ENCODE measurements around the gene CTDNEP1. TPM values are rescaled to one million over a fixed set of nuclear protein-coding genes. Genes with fewer than 3 reads are reported as not detected.
"Not testable (repeated sequence)": the region's sequence is repeated elsewhere in the genome, so short reads cannot be mapped to it uniquely, and the experiment has no call there.

Gene CTDNEP1
- total RNA-seq, 6 experiments from 2014 or later = 25.9 to 34.6 (median 31.9) TPM

DNA sequence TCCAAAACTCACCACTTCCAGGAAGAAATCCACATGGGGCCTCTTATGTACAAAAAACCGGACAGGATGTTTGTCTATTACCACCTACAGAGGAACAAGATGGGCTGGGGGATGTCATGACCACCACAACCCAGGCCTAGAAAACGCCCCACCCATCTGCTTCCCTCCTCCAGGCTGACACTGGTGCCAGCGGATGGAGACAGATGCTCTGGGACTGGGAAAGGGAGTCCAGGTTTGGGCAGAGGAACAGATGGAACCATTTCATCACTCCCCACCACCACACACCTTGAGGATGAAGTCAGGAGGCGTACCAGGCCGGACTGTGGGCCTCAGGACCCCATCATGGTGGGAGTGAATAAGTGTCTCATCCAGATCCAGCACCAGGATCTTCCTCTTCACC, 4.8 kb downstream of the CTDNEP1 start:
- Histone ChIP-seq H3K4me1 (peaks cover 0 to 23% (median 6%) of the 10 kb centered on the region in 4 donors), H3K36me3 (peaks cover 0 to 30% (median 11%) of the 10 kb centered on the region in 4 donors), H3K27me3 (no peaks in the 10 kb centered on the region), H3K4me3 (no peak overlapping the region), H3K9me3 (no peaks in the 10 kb centered on the region), H3K27ac (no peak overlapping the region)
- DNase-seq = no peak
- ATAC-seq = no peak
- intact Hi-C loops (cut with DNase I) = no loop called here
- WGBS (ENCODE audit: insufficient coverage, low coverage, low lambda C conversion rate, missing lambda C conversion rate) = 89% methylated on average over 5 of the region's 5 CpGs
- TF ChIP-seq, protein P1, sequence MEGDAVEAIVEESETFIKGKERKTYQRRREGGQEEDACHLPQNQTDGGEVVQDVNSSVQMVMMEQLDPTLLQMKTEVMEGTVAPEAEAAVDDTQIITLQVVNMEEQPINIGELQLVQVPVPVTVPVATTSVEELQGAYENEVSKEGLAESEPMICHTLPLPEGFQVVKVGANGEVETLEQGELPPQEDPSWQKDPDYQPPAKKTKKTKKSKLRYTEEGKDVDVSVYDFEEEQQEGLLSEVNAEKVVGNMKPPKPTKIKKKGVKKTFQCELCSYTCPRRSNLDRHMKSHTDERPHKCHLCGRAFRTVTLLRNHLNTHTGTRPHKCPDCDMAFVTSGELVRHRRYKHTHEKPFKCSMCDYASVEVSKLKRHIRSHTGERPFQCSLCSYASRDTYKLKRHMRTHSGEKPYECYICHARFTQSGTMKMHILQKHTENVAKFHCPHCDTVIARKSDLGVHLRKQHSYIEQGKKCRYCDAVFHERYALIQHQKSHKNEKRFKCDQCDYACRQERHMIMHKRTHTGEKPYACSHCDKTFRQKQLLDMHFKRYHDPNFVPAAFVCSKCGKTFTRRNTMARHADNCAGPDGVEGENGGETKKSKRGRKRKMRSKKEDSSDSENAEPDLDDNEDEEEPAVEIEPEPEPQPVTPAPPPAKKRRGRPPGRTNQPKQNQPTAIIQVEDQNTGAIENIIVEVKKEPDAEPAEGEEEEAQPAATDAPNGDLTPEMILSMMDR (IDR thresholded peaks at IDR 0.05) = no peak
- TF ChIP-seq POLR2A (IDR thresholded peaks at IDR 0.05) = no peak

DNA sequence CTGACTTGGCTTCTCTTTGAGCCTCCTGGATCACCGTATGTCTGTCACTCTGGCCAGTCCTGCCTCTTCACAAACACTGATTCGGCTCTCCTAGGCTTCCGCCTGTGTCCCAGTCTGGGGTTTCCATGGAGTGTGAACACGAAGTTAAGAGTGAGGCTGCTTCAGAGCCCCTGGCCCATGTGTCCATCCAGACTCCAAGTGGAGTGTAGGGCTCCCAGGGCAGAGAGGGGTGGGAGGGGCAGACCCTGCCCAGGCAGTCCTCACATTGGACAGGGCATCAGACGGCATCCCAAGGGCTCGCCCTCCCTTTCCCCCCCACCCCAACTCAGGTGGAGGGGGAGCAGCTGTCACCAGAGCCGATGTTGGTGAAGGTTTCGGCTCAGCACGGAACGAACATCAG, 7.7 kb downstream of the CTDNEP1 start:
- H3K27ac ChIP-seq = peak overlapping the region in 2 of 3 donors; percentile 97 to 99
- 67% methylated on average over 6 of the region's 10 CpGs for WGBS (ENCODE audit: insufficient coverage, low coverage, low lambda C conversion rate, missing lambda C conversion rate)
- H3K27me3 ChIP-seq; intact Hi-C loops (cut with DNase I); DNase-seq; H3K9me3 ChIP-seq; ATAC-seq: not testable (repeated sequence)
- peak overlapping the region in 2 of 3 donors; percentile 84 to 90 for H3K4me3 ChIP-seq
- H3K36me3 ChIP-seq = peaks cover 5 to 40% (median 18%) of the 10 kb centered on the region in 4 donors
- peaks cover 0 to 27% (median 8%) of the 10 kb centered on the region in 4 donors for H3K4me1 ChIP-seq

DNA sequence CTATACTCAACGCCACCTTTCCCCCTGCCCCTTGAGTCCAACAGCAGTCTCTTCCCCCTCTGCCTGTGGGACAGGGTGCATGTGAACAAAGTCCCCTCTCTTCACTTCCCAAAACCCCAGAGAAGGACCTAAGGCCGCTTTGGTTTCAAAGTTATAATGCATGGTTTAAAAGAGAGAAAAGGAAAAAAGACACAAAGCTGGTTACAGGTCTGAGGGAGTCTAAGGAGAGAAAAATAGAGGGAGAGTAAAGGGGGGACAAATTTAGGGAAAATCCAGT, 8.1 kb downstream of the CTDNEP1 start:
- intact Hi-C loops (cut with DNase I) = no loop called here
- WGBS (ENCODE audit: insufficient coverage, low coverage, low lambda C conversion rate, missing lambda C conversion rate) = 6% methylated on average over 2 of the region's 2 CpGs
- no peak for TF ChIP-seq POLR2A (IDR thresholded peaks at IDR 0.05)
- TF ChIP-seq, protein P1 (IDR thresholded peaks at IDR 0.05) = no peak
- ATAC-seq (no peak), DNase-seq (no peak)
- Histone ChIP-seq H3K27ac (peak overlapping the region; percentile 95 to 99 (median 97)), H3K9me3 (no peaks in the 10 kb centered on the region), H3K36me3 (peaks cover 5 to 40% (median 18%) of the 10 kb centered on the region in 4 donors), H3K4me3 (peak overlapping the region; percentile 84 to 90 (median 88)), H3K27me3 (no peaks in the 10 kb centered on the region), H3K4me1 (peaks cover 0 to 23% (median 8%) of the 10 kb centered on the region in 4 donors)

DNA sequence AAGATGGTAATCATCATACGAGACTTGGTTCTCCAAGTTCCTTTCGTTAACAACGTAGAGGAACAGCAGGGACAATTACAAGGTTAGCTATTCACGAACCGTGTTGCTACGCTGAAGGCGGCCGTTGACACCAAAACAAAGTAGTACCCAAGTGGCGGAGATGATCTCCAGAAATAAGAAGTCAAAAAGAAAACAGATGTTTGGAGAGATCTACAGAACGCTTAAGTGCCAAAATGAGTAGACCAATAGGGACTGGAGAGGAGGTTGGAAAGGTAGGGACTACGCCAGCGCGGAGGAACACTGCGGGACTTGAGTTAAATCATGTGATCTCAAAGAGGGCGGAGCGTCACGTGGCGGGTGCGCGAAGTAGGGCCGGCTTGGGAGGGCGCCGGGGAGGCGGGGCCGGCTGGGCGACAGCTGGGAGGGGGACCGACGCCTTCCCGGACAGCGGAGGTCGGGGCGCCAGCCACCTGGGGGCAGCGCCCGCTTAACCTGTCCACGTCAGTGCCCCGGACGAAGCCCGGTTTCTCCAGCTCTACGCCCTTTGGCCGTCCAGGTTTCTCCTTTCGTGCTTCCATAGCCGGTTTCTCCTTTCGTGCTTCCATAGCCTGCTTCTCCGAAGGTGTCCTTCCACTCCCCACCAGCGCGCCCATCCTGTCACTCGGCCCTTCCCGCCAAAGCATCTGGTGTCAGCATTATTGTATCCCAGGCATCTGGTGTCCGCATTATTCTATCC, 8.6 kb downstream of the CTDNEP1 start:
- no peaks in the 10 kb centered on the region for H3K27me3 ChIP-seq
- TF ChIP-seq, protein P1 (IDR thresholded peaks at IDR 0.05) = peak in 2 of 4 donors; percentile 18 to 20
- peak; percentile 72 for TF ChIP-seq POLR2A (IDR thresholded peaks at IDR 0.05)
- ATAC-seq = peak; percentile 60 to 67 (median 64)
- H3K9me3 ChIP-seq = no peaks in the 10 kb centered on the region
- peaks cover 5 to 40% (median 18%) of the 10 kb centered on the region in 4 donors for H3K36me3 ChIP-seq
- H3K4me1 ChIP-seq = peaks cover 0 to 23% (median 8%) of the 10 kb centered on the region in 4 donors
- under 1% methylated on average over 24 of the region's 49 CpGs for WGBS (ENCODE audit: insufficient coverage, low coverage, low lambda C conversion rate, missing lambda C conversion rate)
- intact Hi-C loops (cut with DNase I) = no loop called here
- DNase-seq = peak; percentile 97
- H3K4me3 ChIP-seq = peak overlapping the region; percentile 84 to 90 (median 88)
- peak overlapping the region; percentile 95 to 99 (median 97) for H3K27ac ChIP-seq

All from right lobe of liver (tissue), 6 donors.